ELR (cell line): Measurements from ENCODE around the gene FKBP2.

Source experiments
- DNase-seq: peaks from one replicate; pipeline ENCODE4 v3.0.0-alpha.2; 2015; ENCODE audit warnings: low read depth

FKBP2 gene

DNA sequence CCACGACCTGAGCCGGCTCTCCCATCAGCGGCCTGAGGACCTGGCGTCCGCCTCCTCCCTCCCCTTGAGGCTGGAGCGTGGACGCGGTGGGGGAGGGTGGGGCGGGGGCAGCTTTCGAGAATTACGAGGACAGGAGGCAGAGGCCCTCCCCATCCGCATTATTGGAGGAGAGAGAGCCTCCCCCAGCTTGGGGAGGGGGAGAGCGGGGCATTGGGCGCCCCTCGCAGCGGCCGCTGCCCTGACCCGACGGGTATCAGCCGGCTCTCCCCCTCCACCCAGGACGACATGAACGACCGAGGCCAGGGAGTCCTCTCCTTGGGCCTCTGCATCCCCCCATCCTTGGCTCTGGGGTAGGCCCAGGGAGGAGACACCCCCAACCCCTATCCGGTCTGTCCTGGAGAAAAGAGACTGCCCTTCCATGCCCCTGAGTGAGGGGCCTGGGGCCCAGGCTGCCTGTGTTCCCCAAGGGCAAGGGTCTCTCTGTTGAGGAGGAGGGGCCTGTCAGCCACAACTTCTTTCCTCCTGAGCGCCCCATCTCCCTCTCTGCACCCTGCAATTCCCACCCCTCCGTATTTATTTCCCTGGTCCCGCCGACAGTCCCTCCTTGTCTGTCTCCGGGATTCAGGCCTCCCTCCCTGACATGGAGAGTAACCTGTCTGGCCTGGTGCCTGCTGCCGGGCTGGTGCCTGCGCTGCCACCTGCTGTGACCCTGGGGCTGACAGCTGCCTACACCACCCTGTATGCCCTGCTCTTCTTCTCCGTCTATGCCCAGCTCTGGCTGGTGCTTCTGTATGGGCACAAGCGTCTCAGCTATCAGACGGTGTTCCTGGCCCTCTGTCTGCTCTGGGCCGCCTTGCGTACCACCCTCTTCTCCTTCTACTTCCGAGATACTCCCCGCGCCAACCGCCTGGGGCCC is 45.2 kb downstream of the FKBP2 start:
- DNase-seq = no peak

DNA sequence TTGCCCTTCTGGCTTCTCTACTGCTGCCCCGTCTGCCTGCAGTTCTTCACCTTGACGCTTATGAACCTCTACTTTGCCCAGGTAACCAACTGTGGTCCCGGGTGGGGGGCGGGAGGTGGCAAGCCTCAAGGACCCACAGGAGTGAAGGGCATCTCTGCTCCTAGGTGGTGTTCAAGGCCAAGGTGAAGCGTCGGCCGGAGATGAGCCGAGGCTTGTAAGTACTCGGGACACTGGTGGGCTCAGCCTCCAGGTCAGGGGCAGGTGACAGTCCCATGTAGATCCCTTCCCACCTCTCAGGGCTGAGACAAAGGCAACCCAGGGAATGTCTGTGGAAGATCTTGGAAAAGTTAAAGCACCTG is 45.9 kb downstream of the FKBP2 start:
- no peak for DNase-seq

DNA sequence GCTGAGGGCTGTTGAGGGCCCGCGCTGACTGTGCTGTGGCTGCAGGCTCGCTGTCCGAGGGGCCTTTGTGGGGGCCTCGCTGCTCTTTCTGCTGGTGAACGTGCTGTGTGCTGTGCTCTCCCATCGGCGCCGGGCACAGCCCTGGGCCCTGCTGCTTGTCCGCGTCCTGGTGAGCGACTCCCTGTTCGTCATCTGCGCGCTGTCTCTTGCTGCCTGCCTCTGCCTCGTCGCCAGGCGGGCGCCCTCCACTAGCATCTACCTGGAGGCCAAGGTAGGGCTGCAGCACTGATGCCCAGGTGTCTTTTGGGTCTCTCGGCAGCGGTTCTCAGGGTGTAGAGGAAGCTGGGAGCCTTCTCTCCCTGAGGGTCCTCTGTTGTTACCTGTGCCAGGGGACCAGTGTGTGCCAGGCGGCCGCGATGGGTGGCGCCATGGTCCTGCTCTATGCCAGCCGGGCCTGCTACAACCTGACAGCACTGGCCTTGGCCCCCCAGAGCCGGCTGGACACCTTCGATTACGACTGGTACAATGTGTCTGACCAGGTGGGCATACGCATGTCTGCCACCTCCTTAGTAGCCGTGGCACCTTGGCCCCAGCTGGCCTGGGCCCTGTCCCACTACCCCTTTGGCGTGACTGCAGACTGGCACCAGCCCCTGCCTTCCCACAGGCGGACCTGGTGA is 46.9 kb downstream of the FKBP2 start:
- DNase-seq = no peak

DNA sequence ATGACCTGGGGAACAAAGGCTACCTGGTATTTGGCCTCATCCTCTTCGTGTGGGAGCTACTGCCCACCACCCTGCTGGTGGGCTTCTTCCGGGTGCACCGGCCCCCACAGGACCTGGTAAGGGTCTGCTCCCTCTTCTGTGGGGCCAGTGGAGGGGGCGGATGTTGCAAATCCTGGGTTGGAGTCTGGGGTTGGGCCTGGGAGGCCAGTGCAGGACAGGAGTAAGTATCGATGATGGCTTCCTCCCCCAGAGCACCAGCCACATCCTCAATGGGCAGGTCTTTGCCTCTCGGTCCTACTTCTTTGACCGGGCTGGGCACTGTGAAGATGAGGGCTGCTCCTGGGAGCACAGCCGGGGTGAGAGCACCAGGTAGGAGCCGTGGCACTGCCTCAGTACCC is 47.5 kb downstream of the FKBP2 start:
- no peak for DNase-seq

- no peak for DNase-seq
Observed at GRCh38 chr11:64289002-64289564, 48.2 kb downstream of the FKBP2 start.

DNA sequence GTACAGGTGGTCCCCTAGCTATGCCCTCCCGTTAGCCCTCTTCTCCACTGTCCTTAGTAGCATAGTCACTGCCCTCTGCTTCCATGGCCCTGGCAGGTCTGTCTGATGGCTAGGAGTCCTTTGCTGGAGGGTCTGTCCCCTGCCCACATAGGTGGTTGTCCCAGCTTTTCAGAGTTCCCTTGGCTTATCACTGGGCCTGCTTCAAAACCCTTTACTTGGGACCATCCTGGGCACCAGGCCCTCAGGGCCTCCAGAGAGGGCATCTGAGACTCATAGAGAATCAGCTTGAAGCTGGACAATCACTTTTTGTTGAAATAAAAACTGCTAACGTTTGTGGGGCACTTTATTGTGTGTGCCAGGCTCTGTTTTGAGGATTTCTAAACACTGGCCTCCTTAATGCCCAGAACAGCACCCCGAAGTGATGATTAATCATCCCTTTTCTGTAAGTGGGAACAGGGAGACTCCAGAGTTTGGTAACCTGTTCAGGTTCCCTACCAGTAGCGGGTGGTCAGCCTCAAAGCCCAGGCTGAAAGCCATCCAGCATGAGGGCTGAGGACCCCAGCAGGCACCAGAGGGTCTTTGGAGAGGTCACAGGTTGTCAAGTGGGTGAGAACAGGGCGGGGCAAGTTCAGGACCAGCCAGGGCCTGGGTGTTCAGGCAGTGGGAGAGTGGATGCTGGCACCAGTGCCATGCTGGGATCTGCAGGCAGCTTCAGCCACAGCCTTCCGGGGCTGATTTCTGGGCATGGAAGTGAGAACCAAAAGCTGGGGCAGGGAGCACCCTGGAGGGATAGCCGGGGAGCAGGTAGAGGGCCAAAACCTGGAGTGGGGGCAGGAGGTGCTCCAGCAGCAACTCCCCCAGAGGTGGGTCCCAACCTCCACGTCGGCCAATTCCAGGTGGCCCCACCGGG is 49.7 kb downstream of the FKBP2 start:
- DNase-seq = no peak

- no peak for DNase-seq
Observed at GRCh38 chr11:64291262-64291751, 50.4 kb downstream of the FKBP2 start, which contains the start of gene KCNK4. Gene KCNK4, plus strand, starts transcription at chr11:64291302. Its CDS starts 1,717 bp downstream, at chr11:64293019.

DNA sequence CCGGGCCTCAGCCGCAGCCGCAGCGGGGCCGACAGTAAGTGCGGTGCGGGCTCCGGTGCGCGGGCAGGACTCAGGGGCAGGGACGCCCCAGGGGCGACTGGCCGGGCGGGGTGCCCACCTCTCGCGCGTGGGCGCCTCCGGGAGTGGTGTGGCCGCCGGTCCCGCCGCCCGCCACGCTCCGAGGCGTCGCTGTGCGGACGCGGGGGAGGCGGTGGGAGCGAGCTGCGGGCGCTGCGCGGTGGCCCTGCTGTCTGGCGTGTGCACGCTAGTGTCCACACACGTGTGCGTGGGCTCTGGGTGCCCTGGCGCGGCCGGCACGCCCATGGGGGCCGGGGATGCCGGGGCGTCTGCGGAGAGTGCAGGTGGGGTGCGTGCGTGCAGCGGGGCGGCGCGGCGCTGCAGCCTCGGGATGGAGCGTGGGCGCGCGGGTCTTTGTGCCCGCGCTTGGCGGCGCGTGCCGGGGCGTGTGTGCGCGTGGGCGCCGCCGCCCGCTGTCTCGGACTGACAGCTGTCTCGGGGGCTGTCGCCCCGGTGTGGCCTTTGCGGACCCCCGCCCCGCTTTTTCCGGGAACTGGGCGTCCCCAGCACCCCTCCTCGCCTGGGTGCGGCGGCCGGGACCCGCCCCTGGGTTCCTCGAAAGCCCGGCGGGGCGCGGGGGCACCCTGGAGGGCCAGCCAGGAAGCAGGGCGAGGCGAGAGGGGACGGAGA is 51.0 kb downstream of the FKBP2 start:
- no peak for DNase-seq

- no peak for DNase-seq
Observed at GRCh38 chr11:64292460-64293254, 51.8 kb downstream of the FKBP2 start.
